Liver (tissue), 9 donors: ENCODE data around the gene PDCD7. TPM values are rescaled to one million over a fixed set of nuclear protein-coding genes. Genes with fewer than 3 reads are reported as not detected.
A peak's percentile ranks its signal among the peaks of the same experiment; 100 is the strongest.
"Not testable (repeated sequence)": the region's sequence is repeated elsewhere in the genome, so short reads cannot be mapped to it uniquely, and the experiment has no call there.

Experiments used
- DNase-seq: peaks from one replicate; pipeline ENCODE4 v3.0.0-alpha.2; 2017; ENCODE audit warnings: low spot score
- H3K27ac ChIP-seq, 2 donors: one replicate each; pipeline ENCODE4 v1.7.0; 2013; ENCODE audit warnings: inconsistent platforms in 2 of 2, low read length in 2 of 2, control low read depth in 1 of 2, low read depth in 1 of 2, mild to moderate bottlenecking in 1 of 2
- H3K27me3 ChIP-seq, 4 donors: one replicate each; pipeline versions ENCODE4 v1.6.1 to v1.7.0; 2013; ENCODE audit warnings: low read length in 3 of 4, inconsistent platforms in 1 of 4, mild to moderate bottlenecking in 1 of 4, moderate library complexity in 1 of 4; ENCODE audit not compliant: control insufficient read depth in 4 of 4, insufficient read depth in 4 of 4
- H3K36me3 ChIP-seq, 4 donors: one replicate each; pipeline versions ENCODE4 v1.6.1 to v1.7.0; 2013; ENCODE audit warnings: low read length in 3 of 4, mild to moderate bottlenecking in 3 of 4, low read depth in 1 of 4, moderate library complexity in 1 of 4; ENCODE audit not compliant: control insufficient read depth in 4 of 4, insufficient read depth in 3 of 4
- H3K4me1 ChIP-seq, 4 donors: one replicate each; pipeline versions ENCODE4 v1.6.1 to v1.7.0; 2013; ENCODE audit warnings: low read length in 3 of 4, mild to moderate bottlenecking in 3 of 4, moderate library complexity in 1 of 4; ENCODE audit not compliant: control insufficient read depth in 4 of 4, insufficient read depth in 4 of 4
- H3K4me3 ChIP-seq, 3 donors: one replicate each; pipeline versions ENCODE4 v1.6.1 to v1.7.0; 2013; ENCODE audit warnings: low read length in 3 of 3, control low read depth in 1 of 3, low read depth in 1 of 3, mild to moderate bottlenecking in 1 of 3
- H3K9ac ChIP-seq, 2 donors: one replicate each; pipeline ENCODE4 v1.7.0; 2013; ENCODE audit warnings: low read length in 2 of 2, mild to moderate bottlenecking in 2 of 2, moderate library complexity in 2 of 2, control low read depth in 1 of 2, low read depth in 1 of 2
- H3K9me3 ChIP-seq, 4 donors: one replicate each; pipeline versions ENCODE4 v1.6.1 to v1.7.0; 2013; ENCODE audit warnings: low read length in 3 of 4; ENCODE audit not compliant: control insufficient read depth in 4 of 4
- ATF3 ChIP-seq: IDR thresholded peaks from 2 replicates; pipeline ENCODE4 v1.6.1; 2016; ENCODE audit warnings: antibody characterized with exemption
- CTCF ChIP-seq: fragments of 150-350 bp; IDR thresholded peaks from 2 replicates; pipeline ENCODE4 v1.5.1; 2017; ENCODE audit warnings: improper control_type of control experiment, low read depth, low read length; ENCODE audit not compliant: missing input control
- EGR1 ChIP-seq, 2 donors: IDR thresholded peaks; 2 replicates each; pipeline ENCODE4 v1.6.1; 2016 to 2018; ENCODE audit warnings: antibody characterized with exemption in 2 of 2, low read depth in 2 of 2
- FOXA1 ChIP-seq: IDR thresholded peaks from 2 replicates; pipeline ENCODE4 v1.6.1; 2016; ENCODE audit warnings: antibody characterized with exemption
- FOXA2 ChIP-seq: IDR thresholded peaks from 2 replicates; pipeline ENCODE4 v1.6.1; 2016; ENCODE audit warnings: antibody characterized with exemption
- GABPA ChIP-seq, 2 donors: IDR thresholded peaks in 1 of 2; conservative IDR thresholded peaks in 1 of 2; 2 replicates each; pipeline ENCODE4 v1.6.1; 2016; ENCODE audit warnings: antibody characterized with exemption in 2 of 2, mild to moderate bottlenecking in 1 of 2, moderate library complexity in 1 of 2
- HNF4A ChIP-seq, 2 donors: conservative IDR thresholded peaks; 2 replicates each; pipeline ENCODE4 v1.6.1; 2016; ENCODE audit warnings: antibody characterized with exemption in 2 of 2, mild to moderate bottlenecking in 2 of 2
- HNF4G ChIP-seq: IDR thresholded peaks from 2 replicates; pipeline ENCODE4 v1.6.1; 2016; ENCODE audit warnings: antibody characterized with exemption
- JUND ChIP-seq, 2 donors: IDR thresholded peaks; 2 replicates each; pipeline ENCODE4 v1.6.1; 2016; ENCODE audit warnings: antibody characterized with exemption in 2 of 2
- MAX ChIP-seq: IDR thresholded peaks from 2 replicates; pipeline ENCODE4 v1.6.1; 2016; ENCODE audit warnings: antibody characterized with exemption
- NR2F2 ChIP-seq: IDR thresholded peaks from 2 replicates; pipeline ENCODE4 v1.6.1; 2016; ENCODE audit warnings: antibody characterized with exemption
- RAD21 ChIP-seq, 2 donors: IDR thresholded peaks; 2 replicates each; pipeline ENCODE4 v1.6.1; 2016; ENCODE audit warnings: antibody characterized with exemption in 2 of 2, mild to moderate bottlenecking in 2 of 2
- REST ChIP-seq: IDR thresholded peaks from 2 replicates; pipeline ENCODE4 v1.6.1; 2016; ENCODE audit warnings: antibody characterized with exemption, mild to moderate bottlenecking
- RXRA ChIP-seq, 2 donors: IDR thresholded peaks; 2 replicates each; pipeline ENCODE4 v1.6.1; 2017 to 2018; ENCODE audit warnings: antibody characterized with exemption in 2 of 2, mild to moderate bottlenecking in 1 of 2
- SP1 ChIP-seq: IDR thresholded peaks from 2 replicates; pipeline ENCODE4 v1.6.1; 2018; ENCODE audit warnings: antibody characterized with exemption, mild to moderate bottlenecking
- YY1 ChIP-seq: IDR thresholded peaks from 2 replicates; pipeline ENCODE4 v1.6.1; 2016; ENCODE audit warnings: antibody characterized with exemption, mild to moderate bottlenecking
- ZBTB33 ChIP-seq: IDR thresholded peaks from 2 replicates; pipeline ENCODE4 v1.6.1; 2016; ENCODE audit warnings: antibody characterized with exemption
- WGBS: extraction: QIAGEN DNeasy Blood & Tissue Kit; methylation state at CpG from one replicate; pipeline ENCODE4 v1.1.7; 2013; 5-methylcytosine and 5-hydroxymethylcytosine counted together
- polyA plus RNA-seq, 2 donors: library from polyadenylated mRNA; stranded (reverse) in 1 of 2; unstranded in 1 of 2; fragments of 200-250 nt in 1 of 2; fragments of >200 nt in 1 of 2; fragmentation: Nextera tagmentation in 1 of 2; extraction: Ambion mirVana in 1 of 2; gene quantifications; one replicate each; pipeline versions ENCODE4 v1.2.1 to v1.2.3, GENCODE V29; 2013 to 2015
- total RNA-seq, 2 donors: library from RNA; depleted of rRNA; stranded (reverse); fragments of >200 nt; gene quantifications; one replicate each; pipeline ENCODE4 v1.2.3, GENCODE V29; 2014
- donor health status: healthy.
- donor health status: healthy.
- donor health status: healthy.
- donor health status: healthy.
- donor health status: healthy.

PDCD7 gene
- total RNA-seq (1 to 10 TPM; 8.5 to 9.5 TPM), polyA plus RNA-seq (1 to 10 TPM; 3.0 to 4.9 TPM)

- Histone ChIP-seq H3K9me3 (no peaks in the 10 kb centered on the region), H3K9ac (peak within 1 kb of the TSS; percentile 52 to 86), H3K27me3 (no peaks in the 10 kb centered on the region), H3K36me3 (peaks cover 4 to 11% (median 9%) of the 10 kb centered on the region in 4 donors), H3K4me3 (peak within 1 kb of the TSS; percentile 81 to 94 (median 84)), H3K4me1 (peaks cover 3 to 19% (median 13%) of the 10 kb centered on the region in 4 donors), H3K27ac (peak within 1 kb of the TSS; percentile 69 to 76)
- 1% methylated on average over 45 of the region's 45 CpGs for WGBS
- DNase-seq, result peak; percentile 80
- TF ChIP-seq RAD21 (IDR thresholded peaks at IDR 0.05) (peak in 1 of 2 donors; percentile 18), YY1 (peak; percentile 44), EGR1 (IDR thresholded peaks at IDR 0.05; ENCODE audit: low read depth in 2 of 2) (no peak), ATF3 (no peak), HNF4A (conservative IDR thresholded peaks at IDR 0.05) (peak; percentile 15 to 27), GABPA (IDR thresholded peaks at IDR 0.05 in 1 of 2, conservative IDR thresholded peaks at IDR 0.05 in 1 of 2) (peak; percentile 85 to 94), FOXA2 (no peak), RXRA (IDR thresholded peaks at IDR 0.05) (peak; percentile 19 to 22), SP1 (peak; percentile 26)
Observed at GRCh38 chr15:65133548-65134200, at the start of gene PDCD7. Gene PDCD7 (minus strand): TSS chr15:65133808. CDS start chr15:65133781, 27 bp downstream.

GRCh38 chr15:65182538-65182937 is 48.9 kb upstream of the PDCD7 start:
- H3K27me3 ChIP-seq, result no peaks in the 10 kb centered on the region
- peak overlapping the region in 1 of 2 donors; percentile 0 for H3K27ac ChIP-seq
- no peaks in the 10 kb centered on the region for H3K9me3 ChIP-seq
- TF ChIP-seq HNF4A (conservative IDR thresholded peaks at IDR 0.05) (no peak), JUND (IDR thresholded peaks at IDR 0.05) (no peak), RAD21 (IDR thresholded peaks at IDR 0.05) (no peak), MAX (no peak), GABPA (IDR thresholded peaks at IDR 0.05 in 1 of 2, conservative IDR thresholded peaks at IDR 0.05 in 1 of 2) (no peak), YY1 (no peak), ZBTB33 (no peak), REST (no peak), ATF3 (no peak), RXRA (IDR thresholded peaks at IDR 0.05) (no peak), CTCF (no peak), FOXA1 (no peak), HNF4G (no peak), NR2F2 (no peak)
- 70% methylated on average over 4 of the region's 4 CpGs for WGBS
- peak overlapping the region in 1 of 2 donors; percentile 19 for H3K9ac ChIP-seq
- peaks cover 2 to 20% (median 10%) of the 10 kb centered on the region in 4 donors for H3K36me3 ChIP-seq
- H3K4me1 ChIP-seq, result peaks cover 9 to 26% (median 20%) of the 10 kb centered on the region in 4 donors
- peak overlapping the region in 1 of 3 donors; percentile 25 for H3K4me3 ChIP-seq
- no peak for DNase-seq

GRCh38 chr15:65181582-65182353 is 48.2 kb upstream of the PDCD7 start:
- WGBS, result 72% methylated on average over 15 of the region's 15 CpGs
- not testable (repeated sequence) for H3K9ac ChIP-seq, H3K4me3 ChIP-seq, H3K9me3 ChIP-seq, DNase-seq, H3K27ac ChIP-seq, H3K27me3 ChIP-seq
- peaks cover 9 to 26% (median 20%) of the 10 kb centered on the region in 4 donors for H3K4me1 ChIP-seq
- peaks cover 5 to 28% (median 15%) of the 10 kb centered on the region in 4 donors for H3K36me3 ChIP-seq
